Thyroid gland (tissue), 4 donors: ENCODE results near the gene PREX1.

ENCODE experiments used
- POLR2A ChIP-seq, 2 donors: fragments of 450-650 bp; IDR thresholded peaks; one replicate each; pipeline ENCODE4 v1.6.1; 2017; ENCODE audit warnings: antibody characterized with exemption in 2 of 2, mild to moderate bottlenecking in 2 of 2, moderate library complexity in 1 of 2
- TF ChIP-seq, protein P1 (sequence below), 6 experiments: fragments of 200-600 bp in 3 of 6; fragments of 450-650 bp in 3 of 6; sonication (generic) in 3 of 6; IDR thresholded peaks; one replicate each; pipeline ENCODE4 v1.5.1; 2016 to 2019; ENCODE audit warnings: antibody characterized with exemption in 6 of 6, mild to moderate bottlenecking in 2 of 6, inconsistent platforms in 1 of 6, moderate library complexity in 1 of 6

- TF ChIP-seq, protein P1, sequence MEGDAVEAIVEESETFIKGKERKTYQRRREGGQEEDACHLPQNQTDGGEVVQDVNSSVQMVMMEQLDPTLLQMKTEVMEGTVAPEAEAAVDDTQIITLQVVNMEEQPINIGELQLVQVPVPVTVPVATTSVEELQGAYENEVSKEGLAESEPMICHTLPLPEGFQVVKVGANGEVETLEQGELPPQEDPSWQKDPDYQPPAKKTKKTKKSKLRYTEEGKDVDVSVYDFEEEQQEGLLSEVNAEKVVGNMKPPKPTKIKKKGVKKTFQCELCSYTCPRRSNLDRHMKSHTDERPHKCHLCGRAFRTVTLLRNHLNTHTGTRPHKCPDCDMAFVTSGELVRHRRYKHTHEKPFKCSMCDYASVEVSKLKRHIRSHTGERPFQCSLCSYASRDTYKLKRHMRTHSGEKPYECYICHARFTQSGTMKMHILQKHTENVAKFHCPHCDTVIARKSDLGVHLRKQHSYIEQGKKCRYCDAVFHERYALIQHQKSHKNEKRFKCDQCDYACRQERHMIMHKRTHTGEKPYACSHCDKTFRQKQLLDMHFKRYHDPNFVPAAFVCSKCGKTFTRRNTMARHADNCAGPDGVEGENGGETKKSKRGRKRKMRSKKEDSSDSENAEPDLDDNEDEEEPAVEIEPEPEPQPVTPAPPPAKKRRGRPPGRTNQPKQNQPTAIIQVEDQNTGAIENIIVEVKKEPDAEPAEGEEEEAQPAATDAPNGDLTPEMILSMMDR (IDR thresholded peaks at IDR 0.05) = no peak
- TF ChIP-seq POLR2A (IDR thresholded peaks at IDR 0.05) = no peak
These were observed 79.9 kb downstream of the PREX1 start for GRCh38 chr20:48747840-48748414.
